Measurements from ENCODE around the gene POU2F2.
A peak's percentile ranks its signal among the peaks of the same experiment; 100 is the strongest.
"Not testable (repeated sequence)": the region's sequence is repeated elsewhere in the genome, so short reads cannot be mapped to it uniquely, and the experiment has no call there.

Gene POU2F2

DNA sequence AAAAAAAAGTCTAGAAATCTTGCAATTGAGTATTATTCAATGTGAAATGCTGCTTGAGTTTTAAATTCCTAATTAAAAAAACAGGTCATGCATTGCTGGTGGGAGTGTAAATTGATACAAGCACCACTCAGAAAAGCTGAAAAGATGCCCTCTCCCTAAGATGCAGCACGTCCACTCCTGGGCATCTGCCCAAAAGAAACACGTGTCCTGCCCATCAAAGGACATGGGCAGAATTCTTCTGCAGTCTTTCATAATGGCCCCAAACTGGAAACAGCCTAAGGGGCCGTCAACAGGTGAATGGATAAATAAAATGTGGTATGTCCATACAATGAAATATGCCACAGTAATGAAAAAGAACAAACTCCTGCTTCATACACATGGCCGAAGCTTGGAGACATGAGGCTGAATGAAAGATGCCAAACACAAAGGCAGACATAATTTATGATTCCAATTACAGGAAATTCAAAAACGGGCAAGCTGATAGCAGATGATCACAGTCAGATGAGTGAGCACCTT lies 7.8 kb downstream of the POU2F2 start:
- no peak for DNase-seq

DNA sequence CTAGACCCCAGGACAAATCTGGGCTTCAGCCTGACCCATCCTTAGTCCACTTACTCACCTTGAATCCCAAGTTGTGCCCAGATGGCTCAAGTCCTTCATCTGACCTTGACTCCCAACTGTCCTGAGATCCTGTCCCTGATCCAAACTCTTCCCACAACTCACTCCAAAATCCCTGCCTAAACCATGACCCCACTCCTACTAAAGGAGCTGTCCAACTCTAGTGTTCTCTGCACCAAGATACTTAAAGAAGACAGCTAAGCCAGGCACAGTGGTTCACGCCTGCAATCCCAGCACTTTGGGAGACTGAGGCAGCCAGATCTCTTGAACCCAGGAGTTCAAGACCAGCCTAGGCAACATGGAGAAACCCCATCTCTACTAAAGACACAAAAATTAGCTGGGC lies 8.5 kb downstream of the POU2F2 start:
- DNase-seq: no peak

DNA sequence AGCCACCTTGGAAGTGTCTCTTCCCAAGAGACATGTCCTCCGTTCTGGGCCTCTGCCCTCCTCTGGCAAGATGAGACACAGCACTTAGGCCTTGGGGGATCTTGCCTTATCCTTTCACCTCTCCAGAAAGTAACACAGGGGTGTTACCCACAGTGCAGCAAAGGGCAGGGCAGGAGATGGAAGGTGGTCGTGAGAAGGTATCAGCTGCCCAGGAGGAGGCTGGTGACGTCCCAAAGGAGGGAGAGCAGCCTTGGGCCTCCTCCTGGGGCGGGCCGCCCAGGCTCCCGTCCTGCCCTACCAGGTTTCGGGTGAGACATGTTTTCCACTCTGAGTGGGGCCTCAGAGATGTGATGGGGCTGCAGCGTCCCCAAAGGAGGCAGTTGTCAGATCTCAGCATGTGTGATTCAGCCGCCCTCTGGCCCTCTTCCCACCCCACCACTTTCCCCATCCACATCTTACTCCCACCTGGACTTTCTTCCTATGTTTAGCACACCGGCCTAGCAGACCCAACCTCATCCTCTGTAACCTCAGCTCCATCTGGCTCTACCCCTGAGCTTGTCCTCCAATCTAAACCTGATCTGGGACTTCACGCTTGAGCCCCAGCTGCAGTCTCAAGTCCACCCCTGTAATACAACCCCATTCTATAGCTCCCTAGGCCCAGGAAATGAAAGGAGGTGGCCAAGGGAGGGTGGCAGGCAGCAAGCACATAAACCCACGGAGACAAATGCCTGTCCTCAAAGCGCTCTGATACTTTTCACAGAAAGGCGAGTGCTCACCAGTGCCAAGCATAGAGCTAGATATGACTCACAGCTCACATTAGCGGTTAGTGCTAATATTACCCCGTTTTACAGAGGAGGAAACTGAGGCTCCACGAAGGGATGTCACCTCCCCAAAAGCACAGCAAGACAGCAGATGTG lies 9.3 kb downstream of the POU2F2 start:
- DNase-seq: no peak

DNA sequence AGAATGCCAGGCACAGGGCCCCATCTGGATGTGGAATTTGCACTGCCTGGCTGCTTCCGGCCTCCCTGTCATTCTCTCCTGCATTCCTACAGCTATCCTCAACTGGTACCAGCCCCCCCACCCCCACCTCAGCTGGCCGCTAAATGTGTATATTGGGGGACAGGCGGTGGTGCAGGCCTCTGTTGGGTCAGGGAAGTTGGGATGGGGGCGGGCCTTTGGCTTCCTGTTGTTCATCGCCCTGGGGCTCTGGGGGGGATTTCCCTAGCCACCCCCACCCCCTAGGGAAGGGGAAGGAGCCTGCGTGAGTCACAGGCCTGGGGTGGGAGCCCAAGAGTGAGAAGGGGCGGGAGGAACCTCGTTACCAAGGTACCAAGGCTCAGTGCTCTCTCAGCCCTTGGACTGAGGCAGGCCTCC lies 10.6 kb downstream of the POU2F2 start:
- no peak for DNase-seq

DNA sequence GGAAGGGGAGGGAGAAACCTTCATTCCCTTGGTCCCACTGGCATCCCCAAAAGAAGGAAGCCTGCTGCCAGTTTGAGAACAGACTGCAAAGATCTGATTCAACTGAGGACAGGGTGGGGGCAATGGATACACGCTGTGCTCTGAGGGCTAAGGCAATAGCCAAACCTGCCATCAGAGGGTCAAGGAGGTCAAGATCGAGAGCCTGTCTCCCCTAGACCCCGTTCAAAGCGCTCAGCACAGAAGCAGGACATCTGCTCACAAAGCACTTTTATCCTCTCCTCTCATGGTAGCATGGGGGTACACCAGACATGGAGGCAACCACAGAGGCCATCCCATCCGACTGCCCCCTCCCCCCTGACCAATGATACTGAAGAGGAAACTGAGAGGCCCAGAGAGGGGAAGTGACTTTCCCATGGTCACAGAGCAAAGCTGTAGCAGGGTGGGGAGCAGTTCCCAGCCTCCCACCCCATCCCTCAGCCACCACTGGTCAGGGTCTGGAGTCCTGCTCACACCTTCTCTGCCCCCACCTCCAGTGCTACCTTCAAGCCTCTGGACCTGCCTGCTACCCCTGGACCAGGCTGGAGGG lies 11.1 kb downstream of the POU2F2 start:
- DNase-seq: no peak

DNA sequence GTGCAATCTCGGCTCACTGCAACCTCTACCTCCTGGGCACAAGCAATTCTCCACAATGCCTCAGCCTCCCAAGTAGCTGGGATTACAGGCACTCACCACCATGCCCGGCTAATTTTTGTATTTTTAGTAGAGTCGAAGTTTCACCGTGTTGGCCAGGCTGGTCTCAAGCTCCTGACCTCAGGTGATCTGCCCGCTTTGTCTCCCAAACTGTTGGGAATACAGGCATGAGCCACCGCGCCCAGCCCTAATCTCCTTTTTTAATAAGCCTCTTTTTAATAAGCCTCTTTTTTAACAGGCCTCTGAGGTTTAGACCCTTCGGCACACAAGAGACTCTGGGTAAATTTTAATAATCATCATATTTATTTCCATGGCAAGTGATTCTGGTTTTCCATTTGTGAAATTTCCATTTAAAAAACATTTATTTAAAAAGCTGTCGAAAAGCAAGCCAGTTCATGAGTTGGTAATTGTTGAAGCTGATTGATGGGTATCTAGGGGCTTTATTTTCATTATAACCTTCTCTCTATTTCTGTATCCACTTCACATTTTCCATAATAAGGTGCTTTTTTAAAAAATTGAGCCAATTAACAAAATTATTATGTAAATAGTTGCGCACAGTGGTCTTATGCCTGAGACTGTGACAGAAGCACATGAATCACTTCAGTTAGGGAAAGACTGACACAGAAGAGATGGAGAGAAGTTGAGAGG lies 11.8 kb downstream of the POU2F2 start:
- DNase-seq: no peak

DNA sequence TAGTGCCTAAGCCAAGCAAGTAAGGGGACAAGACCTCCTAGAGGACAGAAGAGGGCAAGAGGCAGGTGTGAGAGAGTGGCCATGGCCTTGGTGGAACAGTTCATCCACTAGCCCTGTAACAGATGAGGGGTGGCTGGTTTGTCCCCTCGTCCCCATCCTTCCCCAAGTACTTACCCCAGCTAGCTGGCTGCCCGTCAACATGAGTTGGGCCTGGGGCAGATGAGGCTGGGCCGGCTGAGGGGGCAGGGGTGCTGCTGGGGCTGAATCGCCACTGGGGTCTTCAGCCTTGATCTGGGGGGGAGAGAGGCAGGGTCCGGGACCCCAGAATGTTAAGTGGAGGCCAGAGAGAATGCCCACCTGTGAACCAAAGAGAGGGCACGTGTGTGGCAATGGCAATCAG lies 15.2 kb downstream of the POU2F2 start:
- no peak for DNase-seq

DNA sequence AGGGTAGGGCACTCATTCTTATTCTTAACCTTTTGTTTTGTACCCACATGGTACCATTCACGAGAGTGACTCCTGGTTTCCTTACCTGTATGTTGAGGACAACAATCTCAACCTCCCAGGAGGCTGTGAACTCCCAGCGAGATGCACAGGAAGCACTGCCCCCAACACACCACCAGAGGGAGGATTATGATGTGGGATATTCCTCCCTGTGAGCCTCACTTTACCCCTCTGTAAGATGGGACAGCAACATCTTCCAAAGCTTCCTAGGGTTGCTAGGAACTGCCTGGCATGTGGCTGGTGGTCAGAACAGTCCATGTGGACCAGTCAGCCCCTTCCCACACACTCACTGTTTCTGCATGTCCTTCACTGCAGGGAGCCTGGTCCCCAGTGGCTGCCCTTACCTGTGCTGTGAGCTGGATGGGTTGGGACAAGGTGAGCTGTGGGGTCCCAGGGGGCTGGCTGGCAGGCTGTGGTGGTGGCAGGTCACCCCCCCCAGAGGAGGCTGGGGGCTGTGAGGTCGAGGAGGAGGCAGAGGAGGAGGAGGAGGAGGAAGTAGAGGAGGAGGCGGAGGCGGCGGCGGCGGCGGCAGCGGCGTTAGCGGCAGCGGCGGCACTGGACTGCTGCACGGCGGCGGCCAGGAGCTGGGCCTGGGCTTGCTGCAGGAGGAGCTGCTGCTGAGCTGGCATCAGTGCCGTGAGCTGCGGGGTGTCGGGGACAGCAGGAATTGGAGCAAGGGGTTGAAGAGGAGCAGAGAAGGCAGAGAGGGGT lies 15.8 kb downstream of the POU2F2 start:
- no peak for DNase-seq

DNA sequence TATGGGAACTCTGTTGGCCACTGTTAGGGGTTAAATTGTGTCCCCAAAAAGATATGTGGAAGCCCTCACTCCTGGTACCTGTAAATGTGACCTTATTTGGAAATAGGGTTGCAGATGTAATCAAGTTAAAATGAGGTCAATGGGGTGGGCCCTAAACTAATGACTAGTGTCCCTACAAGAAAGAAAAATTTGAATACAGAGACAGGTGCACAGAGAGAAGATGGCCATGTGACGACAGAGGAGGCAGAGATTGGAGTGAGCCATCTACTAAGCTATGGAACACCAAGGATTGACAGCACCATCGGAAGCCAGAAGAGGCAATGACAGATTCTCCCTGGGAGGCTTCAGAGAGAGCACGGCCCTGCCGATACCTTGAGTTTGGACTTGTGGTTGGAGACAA lies 16.5 kb downstream of the POU2F2 start:
- DNase-seq: no peak

DNA sequence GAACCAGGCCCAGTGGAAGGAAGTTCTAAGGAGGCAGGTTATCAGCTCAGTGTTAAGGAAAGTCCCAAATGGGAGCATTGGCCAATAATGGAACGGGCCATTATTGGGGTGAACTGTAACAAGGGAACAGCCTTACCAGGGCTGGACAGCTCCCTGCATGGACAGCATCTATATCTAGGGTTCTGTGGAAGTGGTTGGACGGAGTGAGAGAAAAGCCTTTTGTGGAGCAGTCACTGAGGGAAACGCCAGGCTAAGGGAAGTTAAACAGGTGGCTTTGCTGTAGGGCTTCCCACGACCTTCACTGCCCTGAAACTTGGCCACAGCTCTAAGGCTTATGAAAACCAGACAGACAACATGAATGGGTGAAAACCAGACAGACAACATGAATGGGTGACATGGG lies 17.0 kb downstream of the POU2F2 start:
- no peak for DNase-seq

DNA sequence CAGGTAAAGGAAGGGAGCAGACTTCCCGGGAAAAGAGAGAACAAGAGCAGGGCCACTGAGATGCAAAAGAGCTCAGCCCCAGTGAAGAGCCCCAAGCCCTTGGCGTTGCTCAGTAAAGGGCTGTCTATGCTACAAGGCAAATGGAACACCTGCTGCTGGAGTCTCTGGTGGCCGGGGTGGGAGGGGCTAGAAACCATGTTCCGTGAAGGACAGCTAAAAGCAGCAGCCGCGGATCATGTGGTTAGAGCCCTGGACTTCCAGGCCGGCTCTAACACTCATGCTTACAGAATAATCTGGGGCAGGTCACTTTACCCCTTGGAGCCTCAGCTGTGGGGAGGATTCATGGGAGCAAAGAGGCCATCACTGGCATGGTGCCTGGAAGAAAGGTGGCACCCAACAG lies 17.8 kb downstream of the POU2F2 start:
- DNase-seq: no peak

DNA sequence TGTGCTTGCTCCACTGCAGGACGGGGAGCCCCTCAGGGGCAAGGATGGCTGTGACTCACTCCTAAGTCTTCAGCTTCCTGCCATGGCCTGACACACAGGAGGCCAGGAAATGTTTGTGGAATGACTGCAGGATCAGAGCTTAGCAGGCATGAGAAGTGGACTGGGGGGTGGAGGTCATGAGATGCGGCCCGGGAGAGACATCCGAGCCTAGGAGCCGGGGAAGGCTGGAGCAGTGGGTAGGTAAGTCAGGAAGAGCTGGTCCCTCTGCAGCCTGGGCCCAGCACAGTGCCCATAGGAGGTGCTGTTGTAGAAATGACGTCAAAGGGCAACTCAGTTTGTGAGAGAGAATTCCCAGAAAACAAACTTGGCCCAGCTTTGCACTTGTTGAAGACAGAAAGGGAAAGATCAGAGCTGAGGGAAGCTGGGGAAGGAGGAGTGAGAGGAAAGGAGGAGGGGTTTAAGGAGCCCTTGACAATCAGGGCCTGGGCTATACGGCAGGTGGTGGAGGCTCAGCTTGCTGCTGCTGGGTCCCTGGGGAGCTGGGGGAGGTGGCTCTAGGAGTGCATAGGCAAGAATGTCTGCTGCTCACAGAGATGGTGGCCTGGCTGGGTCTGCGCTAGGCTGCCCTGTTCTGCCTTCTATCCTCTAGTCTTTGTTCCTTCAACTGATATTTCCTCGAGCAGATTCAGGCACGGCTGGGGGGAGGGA lies 18.5 kb downstream of the POU2F2 start:
- peak; percentile 14 for DNase-seq

DNA sequence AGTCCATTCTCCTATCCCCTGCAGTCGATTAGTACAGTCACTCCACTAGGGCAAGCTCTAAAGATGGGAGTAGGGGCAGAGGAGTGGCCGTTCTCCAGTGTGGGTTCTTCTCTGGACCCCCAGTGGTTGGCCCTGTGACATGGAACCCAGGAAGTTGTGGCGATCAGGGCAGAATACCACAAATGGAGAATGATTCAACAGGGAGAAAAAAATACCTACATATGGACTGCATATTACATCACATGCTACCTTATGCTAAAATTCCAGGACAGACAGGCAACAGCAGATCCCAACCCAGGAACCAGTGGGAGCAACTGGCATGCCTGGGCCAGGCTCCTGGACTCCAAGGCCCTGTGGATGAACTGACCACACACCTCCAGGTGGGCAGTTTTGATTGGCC lies 20.4 kb downstream of the POU2F2 start:
- no peak for DNase-seq

DNA sequence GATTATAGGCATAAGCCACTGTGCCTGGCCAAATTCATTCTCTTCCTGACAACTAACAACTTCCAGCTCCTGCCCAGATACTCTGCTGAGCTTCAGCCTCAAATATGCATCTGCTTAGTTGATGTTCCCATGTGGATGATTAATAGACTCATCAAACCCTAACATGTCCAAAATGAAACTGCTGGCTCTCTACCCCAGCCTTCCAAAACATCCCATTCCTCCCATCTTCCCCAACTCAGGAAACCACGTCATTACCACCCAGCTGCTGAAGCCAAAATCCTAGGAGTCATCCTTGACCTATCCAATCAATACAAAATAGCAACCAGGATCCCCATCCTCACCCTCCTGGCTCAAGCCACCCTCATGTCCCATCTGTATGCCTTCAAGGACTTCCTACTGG lies 20.9 kb downstream of the POU2F2 start:
- no peak for DNase-seq

DNA sequence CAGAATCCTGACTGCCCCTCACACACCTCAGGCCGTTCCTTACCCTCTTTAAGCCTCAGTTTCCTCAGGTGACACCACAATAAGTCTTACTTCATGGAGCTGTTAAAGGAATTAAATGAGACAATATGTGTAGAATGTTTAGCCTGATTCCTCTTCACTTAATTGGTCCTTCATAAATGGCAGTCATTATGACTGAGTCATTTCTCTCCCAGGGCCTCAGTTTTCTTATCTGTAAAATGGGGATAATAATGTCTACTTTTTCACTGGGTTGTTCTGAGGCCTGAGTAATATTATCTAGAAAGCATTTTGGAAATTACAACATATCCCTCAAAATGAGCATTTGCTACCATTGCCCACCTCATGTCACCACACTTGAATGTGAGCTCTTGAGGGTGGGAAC lies 21.6 kb downstream of the POU2F2 start:
- DNase-seq: no peak

DNA sequence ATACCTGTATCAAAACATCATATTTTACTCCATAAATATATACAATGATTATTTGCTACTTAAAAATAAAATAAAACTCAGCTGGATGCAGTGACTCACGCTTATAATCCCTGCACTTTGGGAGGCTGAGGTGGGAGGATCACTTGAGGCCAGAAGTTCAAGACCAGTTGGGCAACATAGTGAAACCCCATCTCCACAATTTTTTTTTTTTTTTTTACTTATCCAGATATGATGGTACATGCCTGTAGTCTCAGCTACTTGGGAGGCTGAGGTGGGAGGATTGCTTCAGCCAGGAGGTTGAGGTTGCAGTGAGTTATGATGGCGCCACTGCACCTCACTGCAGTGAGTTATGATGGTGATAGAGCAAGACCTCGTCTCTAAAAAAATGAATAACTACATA lies 22.4 kb downstream of the POU2F2 start:
- DNase-seq: no peak

DNA sequence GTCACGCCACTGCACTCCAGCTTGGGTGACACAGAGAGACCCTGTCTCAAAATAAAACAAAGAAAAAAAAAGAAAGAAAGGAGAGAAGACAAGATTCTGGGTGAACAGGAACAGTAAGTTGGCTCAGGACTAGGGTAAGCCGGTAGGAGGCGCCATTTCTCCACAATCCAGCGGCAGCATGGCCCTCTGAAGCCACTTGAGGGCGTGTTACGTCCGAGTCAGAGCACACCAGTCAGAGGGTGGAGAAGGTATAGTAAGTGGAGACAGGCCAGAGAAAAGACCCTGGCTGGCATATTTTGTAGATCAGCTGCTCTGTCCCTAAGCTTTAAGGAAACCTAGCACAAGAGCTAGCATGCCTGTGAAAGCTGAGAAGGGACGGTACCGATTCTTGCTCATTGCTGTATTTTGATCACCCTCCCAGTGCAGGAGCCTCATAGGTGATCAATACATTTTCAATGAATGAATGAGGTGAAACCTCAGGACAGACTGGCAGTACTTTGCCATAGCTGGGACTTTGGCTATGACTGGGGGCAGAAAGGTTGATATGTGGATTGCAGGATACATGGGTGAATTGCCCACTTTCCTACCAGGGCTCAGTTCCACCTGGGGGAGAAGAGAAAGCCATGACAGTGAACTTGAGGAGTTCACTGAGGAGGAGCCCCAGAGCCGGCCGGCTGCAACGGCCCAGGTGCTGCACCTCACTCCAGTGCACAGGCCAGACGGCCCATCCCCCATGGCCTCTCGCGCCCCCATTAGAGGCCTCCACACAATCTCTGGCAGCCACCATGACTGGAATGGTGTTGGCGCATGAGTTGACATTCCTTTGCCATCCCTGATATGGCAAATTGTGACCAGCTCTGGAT lies 23.5 kb downstream of the POU2F2 start:
- peak; percentile 81 for DNase-seq

DNA sequence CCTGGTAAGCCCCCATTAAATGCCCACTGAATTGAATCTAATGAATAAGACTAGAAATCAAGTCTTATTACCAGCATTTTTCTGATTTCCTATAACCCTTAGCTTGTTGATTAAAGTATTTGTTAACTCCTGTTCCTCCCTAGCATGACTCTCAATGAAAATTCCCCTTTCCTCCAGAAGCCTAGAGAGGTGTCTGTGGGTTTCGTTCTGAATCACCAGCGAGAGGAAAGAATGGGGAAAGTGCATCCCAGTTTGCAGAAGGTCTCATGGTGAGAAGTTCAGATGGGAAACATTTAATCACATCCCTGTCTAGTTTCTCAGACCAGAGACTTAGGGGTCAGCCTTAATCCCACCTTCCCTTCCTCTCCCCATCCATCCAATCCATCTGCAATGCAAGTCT lies 26.9 kb downstream of the POU2F2 start:
- DNase-seq: no peak

DNA sequence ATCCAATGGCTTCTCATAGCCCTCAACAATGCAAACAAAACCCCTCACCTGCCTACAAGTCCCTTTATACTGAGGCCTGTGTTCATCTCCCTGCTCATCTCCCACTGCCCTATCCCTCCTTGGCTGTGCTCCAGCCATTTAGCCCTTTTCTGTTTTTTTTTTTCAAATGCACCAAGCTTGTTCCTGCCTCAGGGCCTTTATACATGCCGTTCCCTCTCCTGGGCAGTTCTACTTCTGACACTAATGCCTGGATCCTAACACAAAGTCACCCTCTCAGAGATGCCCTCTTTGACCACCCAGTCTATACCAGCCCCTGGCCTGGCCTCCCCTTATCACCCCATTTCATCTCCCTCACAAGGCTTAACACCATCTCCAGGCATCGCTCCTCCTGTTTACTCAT lies 29.4 kb downstream of the POU2F2 start:
- no peak for DNase-seq

DNA sequence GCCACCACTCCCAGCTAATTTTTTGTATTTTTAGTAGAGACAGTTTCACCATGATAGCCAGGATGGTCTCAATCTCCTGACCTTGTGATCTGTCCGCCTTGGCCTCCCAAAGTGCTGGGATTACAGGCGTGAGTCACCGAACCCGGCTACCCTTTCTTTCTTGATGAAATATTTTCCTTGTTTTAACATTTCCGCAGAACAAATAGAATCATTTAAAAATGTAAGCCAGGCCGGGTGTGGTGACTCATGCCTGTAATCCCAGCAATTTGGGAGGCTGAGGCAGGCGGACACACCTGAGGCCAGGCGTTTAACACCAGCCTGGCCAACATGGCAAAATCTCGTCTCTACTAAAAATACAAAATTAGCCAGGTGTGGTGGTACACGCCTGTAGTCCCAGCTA lies 32.0 kb downstream of the POU2F2 start:
- DNase-seq: not testable (repeated sequence)

DNA sequence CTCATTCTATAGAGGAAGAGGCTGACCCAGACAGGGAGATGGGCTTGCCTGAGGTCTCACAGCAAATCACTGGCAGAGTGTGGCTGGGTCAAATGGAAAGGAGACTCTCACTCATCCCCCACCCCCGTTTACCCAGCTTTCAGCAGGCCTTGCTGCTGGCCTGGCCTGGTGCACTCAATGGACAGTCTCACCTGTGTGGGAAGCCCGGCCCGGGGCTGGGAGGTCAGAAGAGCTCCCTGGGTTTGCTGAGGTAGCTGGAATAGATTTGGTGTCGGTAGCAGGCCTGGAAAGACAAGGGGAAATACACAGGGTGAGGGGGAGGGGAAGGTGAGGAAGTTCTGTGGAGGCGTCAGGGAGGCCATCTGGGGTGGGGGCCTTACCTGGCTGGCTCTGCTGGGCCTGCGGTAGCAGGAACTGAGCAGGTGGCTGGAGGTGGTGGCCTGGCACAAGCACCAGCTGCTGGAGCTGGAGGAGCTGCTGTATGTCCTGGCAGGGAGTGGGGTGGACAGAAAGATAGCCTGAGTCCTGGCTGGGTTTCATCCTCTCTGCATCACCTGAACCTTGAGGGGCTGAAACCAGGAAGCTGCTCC lies 32.8 kb downstream of the POU2F2 start:
- no peak for DNase-seq
